Measurements from ENCODE around the gene CHD2.
"Not testable (repeated sequence)": the region's sequence is repeated elsewhere in the genome, so short reads cannot be mapped to it uniquely, and the experiment has no call there.

The CHD2 gene

DNA sequence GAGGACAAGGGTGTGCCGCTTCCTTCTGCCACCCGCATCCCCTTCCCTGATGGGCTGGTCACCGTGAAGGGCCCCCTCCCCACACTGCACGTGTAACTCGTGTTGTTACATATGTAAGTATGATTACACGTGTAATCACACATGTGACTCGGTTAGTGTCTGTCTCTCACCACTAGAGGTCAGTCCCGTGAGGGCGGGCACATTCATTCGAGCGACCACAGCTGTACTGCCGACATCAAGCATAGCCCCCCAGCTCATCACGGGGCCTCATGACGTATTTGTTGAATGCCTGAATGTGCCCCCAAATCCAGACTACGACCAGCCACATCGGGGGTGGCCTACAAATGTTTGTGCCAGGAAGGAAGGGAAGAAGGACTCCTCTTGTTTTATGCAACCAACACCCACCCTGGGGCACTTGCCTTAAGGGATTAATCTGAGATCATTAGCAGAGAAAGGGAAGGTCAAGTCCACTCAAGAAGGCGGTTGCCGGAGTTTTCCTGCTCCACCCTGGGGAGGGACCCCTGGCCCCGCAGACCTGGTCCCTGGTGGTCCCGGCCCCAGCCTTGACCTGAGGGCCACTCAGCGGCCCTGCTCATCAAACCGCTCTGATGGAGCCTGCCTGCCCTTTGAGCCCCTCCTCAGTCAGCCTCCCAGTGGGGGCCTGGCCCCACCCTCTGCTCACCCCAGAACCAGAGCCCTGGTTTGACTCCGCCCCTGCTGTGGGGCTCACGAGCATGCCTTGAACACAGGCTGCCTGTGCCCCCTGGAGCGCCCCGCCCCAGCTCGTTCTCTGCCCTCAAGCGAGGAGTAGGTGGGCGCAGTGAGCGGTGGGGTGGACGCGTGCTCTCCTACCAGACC lies 136.1 kb downstream of the CHD2 start:
- DNase-seq (ENCODE audit: low spot score), result no peak

DNA sequence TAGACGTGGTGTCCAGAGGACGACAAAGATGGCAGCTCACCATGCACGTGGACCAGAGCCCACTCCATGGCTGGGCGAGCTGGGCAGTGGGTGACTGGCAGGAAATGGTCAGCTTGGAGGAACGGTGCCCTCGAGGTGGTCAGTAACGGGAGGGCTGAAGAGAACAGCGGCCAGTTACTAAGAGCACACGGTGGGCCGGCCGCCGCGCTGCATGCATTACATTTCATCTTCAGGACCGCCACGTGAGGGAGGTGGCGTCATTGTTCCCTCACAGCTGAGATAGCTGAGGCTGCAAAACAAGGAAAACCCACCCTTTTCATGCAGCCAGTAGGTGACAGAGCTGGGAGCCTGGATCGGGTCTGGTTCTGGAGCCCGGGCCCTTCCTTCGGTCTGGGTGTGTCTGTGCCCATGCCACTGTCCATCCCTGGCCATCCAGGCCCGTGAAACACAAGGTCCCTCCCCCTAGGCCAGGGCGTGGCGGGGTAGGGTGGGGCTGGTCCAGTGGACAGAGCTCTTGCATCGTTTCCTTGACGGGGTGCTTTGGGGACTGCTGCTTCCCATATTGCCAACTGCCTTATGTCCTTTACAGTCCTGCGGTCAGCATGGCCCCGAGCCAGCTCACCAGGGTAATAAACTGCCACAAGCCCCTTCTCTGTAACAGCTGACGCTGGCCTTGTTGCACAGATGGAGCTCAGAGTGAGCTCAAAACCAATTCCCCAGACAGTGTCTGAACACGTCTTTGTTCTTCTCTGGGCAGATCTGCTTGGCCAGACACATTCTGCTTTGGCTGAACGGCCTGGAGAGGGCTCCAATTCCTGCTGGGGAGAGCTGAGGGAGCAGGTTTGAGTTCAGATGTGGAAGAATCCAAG lies 137.1 kb downstream of the CHD2 start:
- DNase-seq (ENCODE audit: low spot score), result peak; percentile 75

DNA sequence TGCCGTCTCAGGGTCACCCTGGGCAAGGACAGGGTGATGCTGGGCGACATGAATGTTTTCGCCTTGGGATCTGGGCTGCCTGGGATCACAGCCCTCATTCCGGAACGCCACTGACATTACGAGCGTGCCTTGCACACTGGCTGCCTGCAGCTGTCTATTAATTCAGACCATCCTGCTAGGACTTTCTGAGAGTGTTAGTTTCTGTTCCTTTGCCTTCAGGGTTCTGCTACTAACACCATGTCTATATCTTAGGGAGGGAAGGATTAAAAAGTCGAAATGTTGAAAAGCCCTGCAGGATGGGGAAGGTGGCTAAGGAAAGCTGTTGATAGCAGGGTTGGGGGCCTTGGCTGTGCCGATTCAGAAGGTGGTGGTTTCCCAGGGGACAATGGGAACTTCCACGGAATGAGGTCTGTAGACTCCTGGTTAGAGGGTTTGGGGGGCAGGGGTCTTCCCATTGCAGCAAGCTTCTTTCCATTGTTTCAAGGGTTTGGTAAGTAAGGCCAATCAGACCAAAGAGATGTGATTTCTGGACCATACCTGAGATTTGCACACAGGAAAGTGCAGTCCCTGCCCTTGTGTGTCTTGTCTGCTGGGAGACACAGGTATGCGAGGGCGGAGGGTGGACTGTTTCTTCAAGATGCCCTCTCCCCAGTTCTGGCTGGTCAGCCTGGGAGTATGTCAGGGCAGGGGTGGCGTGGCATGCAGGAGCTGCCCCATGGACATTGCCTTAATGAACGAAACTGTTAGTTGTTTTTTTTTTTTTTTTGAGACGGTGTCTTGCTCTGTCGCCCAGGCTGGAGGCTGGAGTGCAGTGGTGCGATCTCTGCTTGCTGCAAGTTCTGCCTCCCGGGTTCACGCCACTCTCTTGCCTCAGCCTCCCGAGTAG lies 137.9 kb downstream of the CHD2 start:
- no peak for DNase-seq (ENCODE audit: low spot score)

DNA sequence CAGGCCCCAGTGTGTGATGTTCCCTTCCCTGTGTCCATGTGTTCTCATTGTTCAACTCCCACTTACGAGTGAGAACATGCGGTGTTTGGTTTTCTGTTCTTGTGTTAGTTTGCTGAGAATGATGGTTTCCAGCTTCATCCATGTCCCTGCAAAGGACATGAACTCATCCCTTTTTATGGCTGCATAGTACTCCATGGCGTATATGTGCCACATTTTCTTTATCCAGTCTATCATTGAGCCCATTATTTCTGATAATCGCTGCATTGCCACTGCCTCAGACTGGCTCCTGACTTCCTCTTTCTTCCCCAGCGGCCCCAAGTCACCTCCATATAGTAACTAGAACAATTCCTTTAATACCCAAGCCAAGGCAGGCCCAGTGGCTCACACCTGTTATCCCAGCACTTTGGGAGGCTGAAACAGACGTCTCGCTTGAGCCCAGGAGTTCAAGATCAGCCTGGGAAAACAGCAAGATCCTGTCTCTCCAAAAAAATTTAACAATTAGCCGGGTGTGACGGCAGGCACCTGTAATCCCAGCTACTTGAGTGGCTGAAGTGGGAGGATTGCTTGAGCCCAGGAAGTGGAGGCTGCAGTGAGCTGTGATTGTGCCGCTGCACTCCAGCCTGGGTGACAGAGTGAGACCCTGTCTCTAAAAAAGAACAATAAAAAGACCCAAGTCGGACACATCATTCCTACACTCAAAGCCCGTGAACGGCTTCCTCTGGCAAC lies 139.6 kb downstream of the CHD2 start:
- DNase-seq (ENCODE audit: low spot score), result not testable (repeated sequence)

DNA sequence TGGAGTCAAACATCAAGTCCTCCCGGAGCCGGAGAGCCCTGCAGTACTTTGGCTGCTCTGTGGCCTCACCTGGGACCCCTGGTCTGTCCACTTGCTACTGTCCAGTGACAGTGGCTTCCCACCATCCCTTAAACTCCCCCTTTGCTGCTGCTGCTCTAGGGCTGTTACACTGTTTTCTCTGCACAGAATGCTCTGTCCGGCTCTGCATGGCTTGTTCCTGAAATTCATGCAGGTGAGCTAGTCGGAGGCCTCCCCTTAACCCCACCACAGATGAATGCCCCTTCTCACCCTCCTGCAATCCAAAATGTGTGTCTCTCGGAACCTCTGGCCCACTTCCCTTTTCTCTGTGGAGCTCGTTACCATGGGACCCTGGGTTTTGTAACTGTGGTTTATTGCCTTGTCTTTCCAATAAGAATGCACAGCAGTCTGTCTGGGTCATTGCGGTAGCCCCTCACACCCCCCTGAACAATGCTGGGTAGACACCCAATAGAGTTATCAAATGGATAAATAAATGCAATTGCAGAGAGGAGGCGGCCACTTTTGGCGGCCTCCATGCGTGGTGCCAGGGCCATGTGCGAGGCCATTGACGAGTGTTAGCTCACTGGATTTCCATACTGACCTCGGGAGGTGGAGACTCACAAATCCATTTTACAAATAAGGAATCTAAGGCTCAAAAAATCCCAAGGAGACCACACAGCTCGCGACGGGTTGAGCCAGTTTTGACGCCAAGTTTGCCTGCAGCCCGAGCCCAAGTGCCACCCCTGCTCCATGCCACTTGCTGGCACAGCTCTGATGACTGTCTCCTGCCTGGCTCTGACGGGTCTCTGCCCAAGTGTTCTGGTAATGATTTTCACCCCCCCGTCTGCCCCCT lies 140.4 kb downstream of the CHD2 start:
- DNase-seq (ENCODE audit: low spot score), result no peak

DNA sequence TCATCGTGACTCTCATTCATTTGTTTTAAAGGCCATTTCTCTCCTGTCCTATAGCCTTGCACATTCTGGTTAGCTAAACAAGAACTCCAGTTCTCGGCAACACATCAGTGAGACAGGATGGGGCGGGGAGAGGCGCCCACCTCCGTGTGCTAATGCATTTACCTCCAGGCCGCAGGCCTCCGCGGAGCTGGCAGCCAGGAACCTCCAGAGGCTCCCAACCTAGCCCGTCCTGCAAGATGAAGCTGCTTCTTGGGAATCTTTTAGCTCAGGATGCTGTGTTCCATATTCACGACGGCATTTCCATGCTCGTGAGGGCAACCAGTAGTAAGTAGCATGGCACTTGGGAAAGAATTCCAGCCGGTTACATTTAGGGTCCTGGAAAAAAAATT lies 141.0 kb downstream of the CHD2 start:
- no peak for DNase-seq (ENCODE audit: low spot score)

DNA sequence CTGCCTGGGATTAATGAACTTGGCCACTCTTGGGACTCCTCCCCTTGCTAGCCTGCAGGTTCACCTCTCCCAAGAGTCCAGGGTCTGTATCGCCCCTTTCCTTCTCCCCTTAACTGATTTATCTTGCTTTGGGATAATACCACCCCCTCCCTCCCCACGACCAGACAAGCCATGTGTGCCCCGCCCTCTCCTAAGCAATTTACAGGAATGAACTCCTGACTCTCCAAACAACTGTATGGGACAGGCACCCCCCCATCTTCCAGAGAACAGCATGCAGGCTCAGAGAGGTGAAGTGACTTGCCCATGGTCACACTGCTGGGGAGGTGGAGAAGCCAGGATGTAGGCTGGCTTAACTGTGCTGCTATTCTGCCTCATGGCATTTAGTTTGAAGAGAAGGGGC lies 142.1 kb downstream of the CHD2 start:
- DNase-seq (ENCODE audit: low spot score), result no peak

DNA sequence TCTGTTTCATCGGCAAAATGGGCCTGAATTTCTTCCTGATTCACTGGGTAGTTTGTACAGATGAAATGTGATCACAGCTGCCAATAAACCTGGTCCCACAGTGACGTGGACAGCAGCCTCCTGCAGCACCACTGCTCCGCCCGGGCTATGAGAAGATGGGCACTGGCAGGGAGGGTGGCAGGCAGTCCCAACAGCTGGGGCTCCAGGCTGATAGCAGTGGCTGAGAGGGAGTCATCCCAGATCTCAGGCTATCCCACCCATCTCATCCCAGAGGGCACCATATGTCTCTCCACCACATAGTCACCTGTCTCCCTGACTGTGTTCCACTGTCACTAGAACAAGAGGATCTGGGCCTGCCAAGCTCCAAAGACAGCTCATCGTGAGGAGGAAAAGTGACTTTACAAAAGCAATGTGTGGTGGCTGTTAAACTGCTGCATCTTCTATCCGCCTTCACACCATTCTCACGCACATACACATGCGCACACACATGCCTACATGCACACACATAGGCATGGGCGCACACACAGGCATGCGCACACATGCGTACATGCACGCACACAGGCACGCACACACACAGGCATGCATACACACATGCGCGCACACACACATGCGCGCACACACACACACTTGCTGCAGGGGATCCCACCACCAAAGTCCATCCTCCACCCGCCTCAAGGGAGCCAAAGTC lies 142.7 kb downstream of the CHD2 start:
- no peak for DNase-seq (ENCODE audit: low spot score)

DNA sequence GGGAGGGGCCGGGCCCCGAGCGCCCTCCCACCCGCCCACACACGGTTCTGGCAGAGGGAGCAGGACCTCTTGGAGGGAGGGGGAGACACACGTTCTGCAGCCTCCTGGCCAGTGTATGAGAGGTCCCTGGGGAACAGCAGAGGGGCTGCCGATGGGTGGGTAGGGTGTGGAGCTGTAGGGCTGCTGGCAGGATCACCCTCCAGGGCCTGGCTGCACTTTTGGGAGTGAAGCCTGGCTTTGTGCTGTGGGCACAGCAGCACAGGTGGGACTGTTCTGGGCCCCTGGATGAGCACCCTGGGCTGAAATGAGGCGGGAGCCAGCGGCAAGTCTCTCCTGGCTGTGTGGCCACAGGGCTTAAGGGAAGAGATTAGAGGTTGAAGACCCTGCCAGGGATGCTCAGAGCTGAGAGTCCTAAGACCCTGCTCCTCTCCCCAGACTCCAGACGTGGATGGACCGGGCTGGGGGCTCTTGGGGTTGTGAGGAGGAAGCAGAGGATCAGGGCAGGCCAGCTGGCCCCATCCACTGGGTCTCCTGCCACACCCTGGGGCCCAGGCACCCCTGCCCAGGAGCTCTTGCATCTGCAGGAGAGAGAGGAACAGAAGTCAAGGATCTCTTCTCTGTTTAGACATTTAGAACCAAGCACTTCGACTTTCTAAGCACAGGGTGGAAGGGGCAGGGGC lies 143.6 kb downstream of the CHD2 start:
- no peak for DNase-seq (ENCODE audit: low spot score)

DNA sequence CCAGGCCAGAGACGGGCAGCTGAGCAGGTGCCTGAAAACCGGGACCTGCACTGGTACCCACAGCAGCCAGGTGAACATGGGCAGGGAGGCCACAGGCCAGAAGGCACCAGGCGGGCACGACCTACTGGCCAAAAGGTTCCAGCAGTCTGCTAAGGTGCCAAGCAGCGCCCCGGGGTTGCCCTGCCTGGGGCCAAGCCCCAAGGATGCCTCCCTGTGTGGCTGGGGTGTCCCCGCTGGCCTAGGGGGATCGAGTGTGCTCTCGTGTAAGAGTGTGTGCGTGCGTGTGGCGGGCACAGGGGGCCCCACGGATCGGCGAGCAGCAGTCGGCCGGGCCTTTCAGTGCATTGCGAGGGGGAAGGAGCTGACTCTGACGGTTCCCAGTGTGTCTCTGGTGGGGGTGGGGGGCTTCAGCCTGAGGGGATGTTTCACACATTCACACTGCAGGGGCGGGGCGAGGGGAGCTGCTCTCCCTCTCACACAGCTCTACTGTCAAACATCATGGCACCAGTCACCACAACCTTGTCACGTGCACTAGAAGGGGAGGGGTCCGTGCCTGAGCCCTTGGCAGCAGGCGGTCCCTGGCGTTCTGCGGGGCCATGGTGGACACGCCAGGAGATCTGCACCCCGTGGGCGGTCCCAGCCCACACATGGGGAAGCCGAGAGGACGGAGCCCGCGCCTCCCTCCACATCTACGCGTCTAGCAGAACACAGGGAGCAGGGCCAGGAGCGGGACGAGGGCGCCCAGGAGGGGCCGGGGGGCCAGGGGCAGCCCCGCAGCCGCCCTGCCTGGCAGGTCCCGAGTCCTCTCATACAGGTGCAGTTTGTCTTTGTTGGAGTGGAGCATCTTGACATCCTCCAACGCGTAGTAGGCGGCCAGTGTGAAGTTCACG lies 144.4 kb downstream of the CHD2 start:
- no peak for DNase-seq (ENCODE audit: low spot score)

DNA sequence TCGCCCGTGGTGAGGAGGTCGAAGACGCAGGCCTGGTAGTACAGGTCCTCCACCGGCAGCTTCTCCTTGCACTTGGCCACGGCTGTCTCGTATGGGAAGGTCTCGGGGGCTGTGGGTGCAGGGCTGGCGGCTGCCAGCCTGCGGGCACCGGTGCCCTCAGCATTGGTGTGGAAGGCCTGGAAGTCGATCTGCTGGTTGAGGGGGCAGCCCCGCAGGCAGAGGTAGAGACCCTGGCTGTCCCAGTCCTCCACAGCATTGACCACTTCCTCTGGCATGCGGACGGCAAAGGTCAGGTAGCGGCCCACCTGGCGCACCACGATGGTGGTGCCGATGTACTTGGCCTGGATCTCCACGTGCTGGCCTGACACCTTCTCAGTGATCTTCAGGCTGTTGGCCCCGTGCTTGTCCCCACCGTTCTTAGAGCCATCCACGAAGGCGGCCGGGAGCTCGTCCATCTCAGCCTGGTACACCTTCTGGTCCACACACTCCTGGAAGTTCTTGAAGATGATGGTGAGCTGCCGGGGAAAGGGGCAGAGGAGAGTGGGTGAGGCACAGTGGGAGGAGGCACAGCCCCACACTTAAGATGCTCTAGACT lies 145.2 kb downstream of the CHD2 start:
- DNase-seq (ENCODE audit: low spot score), result no peak

DNA sequence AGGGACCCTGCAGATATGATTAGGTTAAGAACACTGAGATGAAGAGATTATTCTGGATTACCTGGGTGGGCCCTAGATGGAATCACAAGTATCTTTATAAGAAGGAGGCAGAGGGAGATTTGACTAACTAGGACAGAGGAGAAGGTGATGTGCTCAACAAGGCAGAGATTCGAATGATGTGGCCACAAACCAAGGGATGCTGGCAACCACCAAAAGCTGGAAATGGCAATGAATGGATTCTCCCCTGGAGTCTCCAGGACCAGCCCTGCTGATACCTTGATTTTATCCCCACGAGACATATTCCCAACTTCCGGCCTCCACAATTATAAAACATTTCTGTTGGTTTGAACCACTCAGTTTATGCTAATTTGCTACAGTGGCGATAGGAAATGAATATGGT lies 146.0 kb downstream of the CHD2 start:
- DNase-seq (ENCODE audit: low spot score), result no peak

DNA sequence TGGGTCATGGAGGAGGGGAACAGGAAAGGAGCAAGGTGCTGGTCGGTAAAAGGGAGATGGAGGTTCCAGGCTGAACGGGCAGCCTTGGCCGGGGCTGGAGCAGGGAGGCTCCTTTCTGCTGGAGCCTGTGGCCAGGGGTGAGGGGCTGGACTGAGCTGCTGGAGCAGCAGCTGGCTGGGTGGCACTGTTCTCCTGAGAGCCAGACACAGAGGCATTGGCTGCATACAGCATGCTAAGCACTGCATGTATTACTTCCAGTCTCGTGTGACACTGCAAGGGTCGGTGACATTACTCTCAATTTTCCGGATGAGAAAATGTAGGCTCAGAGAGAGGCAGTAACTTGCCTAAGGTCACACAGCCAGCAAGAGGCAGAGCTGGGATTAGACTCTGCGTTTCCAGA lies 146.6 kb downstream of the CHD2 start:
- DNase-seq (ENCODE audit: low spot score), result no peak

DNA sequence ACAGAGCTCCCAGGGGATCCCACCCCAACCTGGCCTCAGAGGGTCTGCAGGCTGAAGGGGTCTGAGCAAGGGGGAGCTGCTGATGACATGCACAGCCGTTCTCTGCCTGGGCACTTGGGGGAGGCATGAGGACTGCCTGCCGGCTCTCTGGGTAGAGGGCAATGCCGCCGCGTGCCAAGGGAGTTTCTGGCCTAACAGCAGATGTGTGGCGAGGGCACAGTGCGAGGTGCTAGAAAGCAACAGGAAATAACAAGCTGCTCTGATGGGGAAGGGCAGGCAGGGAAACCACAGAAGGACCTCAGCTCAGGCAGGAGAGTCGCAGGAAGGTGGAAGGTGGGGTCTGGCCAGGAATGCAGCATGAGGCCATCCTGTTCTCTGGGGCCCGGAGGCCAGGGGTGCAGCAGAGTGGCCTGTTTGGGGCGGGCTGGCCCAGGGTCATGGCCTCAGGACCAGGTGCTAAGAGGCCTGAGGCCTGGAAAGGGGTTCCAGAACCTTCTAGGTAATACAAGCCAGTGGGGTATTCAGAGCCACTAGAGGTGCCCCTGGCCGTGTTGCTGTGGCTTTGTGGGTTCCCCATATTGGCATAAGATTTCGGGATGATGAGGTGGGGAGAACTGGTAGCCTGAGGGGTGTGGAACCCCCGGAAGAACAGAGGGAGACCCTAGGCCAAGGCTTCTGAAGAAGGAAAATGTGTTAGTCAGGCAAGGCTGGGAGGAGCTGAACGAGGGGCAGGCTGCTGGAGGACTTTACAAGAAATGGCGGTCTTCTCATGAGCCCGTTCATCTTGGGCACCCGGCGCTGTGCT lies 147.7 kb downstream of the CHD2 start:
- no peak for DNase-seq (ENCODE audit: low spot score)

DNA sequence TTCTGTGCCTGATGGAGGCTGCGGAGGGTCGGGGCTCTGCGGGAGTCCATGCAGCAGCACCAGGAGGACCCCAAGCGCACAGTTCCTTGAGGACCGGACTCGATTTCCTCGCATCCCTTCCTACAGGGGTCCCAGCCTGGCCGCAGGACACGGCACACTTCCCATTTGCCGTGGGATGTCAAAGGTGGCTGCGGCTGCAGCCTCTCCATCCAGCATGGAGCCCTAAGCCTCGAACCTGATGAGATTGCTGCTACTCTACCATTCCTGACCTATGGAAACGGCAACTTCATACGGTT lies 148.2 kb downstream of the CHD2 start:
- DNase-seq (ENCODE audit: low spot score), result no peak

DNA sequence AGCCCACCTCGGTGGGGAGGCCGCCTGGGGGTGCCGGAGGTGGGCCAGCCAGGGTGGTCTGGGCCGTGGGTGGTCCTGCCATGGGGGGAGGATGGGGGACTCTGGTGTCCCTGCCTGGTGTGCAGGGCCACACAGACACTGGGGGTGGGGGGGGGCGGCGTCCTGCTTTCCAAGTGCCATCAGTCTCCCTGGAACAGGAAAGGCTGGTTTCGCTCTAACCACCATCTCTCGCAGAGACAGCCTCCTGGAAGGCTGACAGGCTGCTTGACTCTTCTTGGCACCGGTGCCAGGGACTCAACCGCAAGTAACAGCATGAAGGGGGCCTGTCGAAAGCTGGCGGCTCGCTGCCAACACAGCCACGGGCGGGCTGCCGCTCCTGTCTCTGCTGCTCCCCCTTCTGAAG lies 148.6 kb downstream of the CHD2 start:
- DNase-seq (ENCODE audit: low spot score), result peak; percentile 55

DNA sequence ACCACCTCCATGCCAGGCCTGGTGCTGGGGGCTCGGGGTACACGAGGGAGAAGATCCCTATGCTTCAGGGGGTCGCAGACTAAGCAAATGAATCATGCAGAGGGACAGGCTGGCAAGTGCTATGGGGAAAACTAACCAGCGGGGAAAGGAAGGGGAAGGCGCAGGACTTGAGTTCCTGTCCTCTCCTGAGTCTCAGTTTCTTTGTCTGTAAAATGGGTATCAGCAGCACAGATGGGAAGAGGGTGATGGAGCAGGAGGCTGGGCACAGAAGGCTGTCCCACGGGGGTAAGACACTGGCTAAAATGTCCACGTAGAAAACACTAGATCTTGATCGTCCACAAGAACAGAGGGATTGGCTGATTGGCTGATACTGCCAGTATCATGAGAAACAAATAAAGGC lies 149.1 kb downstream of the CHD2 start:
- DNase-seq (ENCODE audit: low spot score), result no peak
